HepG2 (cell line): ENCODE measurements around the gene HYAL2. TPM values are rescaled to one million over a fixed set of nuclear protein-coding genes. Genes with fewer than 3 reads are reported as not detected.
A peak's percentile ranks its signal among the peaks of the same experiment; 100 is the strongest.

ENCODE experiments used
- ATAC-seq: fragments of 200-7000 bp; cut with Tn5 transposase; 3 replicates; pipeline ENCODE4 v1.9.1; 2020; ENCODE audit warnings: mild to moderate bottlenecking, moderate library complexity
- BruUV-seq: library from RNA; stranded (reverse); fragments of 400-500 nt; replicated peaks from 2 replicates; lab custom pipeline; 2021; lab: Mats Ljungman, UMichigan
- CTCF ChIA-PET: fragments of 300-600 bp; formaldehyde crosslinking; extraction: SDS; loops from one replicate; lab custom pipeline; 2021; ENCODE audit warnings: low total read pairs, inconsistent platforms, low intra/inter-chr PET ratio; lab: Yijun Ruan, JAX
- POLR2A ChIA-PET: fragments of 350-600 bp; sonication (Branson Sonifier 250); formaldehyde crosslinking; loops from one replicate; lab custom pipeline; 2020; ENCODE audit warnings: antibody characterized with exemption, inconsistent platforms; lab: Yijun Ruan, JAX
- DNase-seq: peaks from one replicate; pipeline ENCODE4 v3.0.0-alpha.2; 2015; ENCODE audit warnings: low spot score
- FAIRE-seq: peaks from 3 replicates; lab custom pipeline; 2011; peaks lifted over from hg19 to GRCh38; lab: Jason Lieb, UNC
- H2AFZ ChIP-seq: one replicate; pipeline ENCODE4 v1.6.1; 2011; ENCODE audit warnings: low read length, inconsistent platforms
- H3K27ac ChIP-seq: fragments of 300-600 bp; 3 replicates; pipeline ENCODE4 v1.8.0; 2011; ENCODE audit warnings: mixed run types, mild to moderate bottlenecking, mixed read lengths, low read length, inconsistent platforms; ENCODE audit not compliant: insufficient read depth; ENCODE audit errors: extremely low read length
- H3K27me3 ChIP-seq, 2 experiments: fragments of 200-600 bp in 1 of 2; 2 replicates in 1 of 2; 3 replicates in 1 of 2; pipeline versions ENCODE4 v1.6.0 to v1.8.0; 2011; ENCODE audit warnings: low read length in 2 of 2, mild to moderate bottlenecking in 2 of 2, moderate library complexity in 2 of 2, inconsistent platforms in 1 of 2; ENCODE audit not compliant: insufficient read depth in 2 of 2, control insufficient read depth in 1 of 2
- H3K36me3 ChIP-seq, 2 experiments: fragments of 200-600 bp in 1 of 2; replicated peaks in 1 of 2; 2 replicates in 1 of 2; 3 replicates in 1 of 2; pipeline versions ENCODE4 v1.5.1 to v1.8.0; 2011; ENCODE audit warnings: low read length in 2 of 2, inconsistent platforms in 1 of 2; ENCODE audit not compliant: insufficient read depth in 2 of 2, control insufficient read depth in 1 of 2
- H3K4me1 ChIP-seq: 2 replicates; pipeline ENCODE4 v1.5.1; 2012; ENCODE audit warnings: low read length, inconsistent platforms; ENCODE audit not compliant: insufficient read depth
- H3K4me2 ChIP-seq: 2 replicates; pipeline ENCODE4 v1.6.0; 2011; ENCODE audit warnings: low read depth, low read length, inconsistent platforms
- H3K4me3 ChIP-seq, 3 experiments: fragments of 200-600 bp in 1 of 3; sonication (generic), shearing (Covaris generic) in 1 of 3; replicated peaks in 1 of 3; 2 replicates each; pipeline ENCODE4 v1.5.1; 2011 to 2016; ENCODE audit warnings: low read length in 3 of 3, inconsistent platforms in 2 of 3, low read depth in 2 of 3, mild to moderate bottlenecking in 2 of 3, control low read depth in 1 of 3, mixed read lengths in 1 of 3; ENCODE audit not compliant: insufficient read depth in 1 of 3
- H3K79me2 ChIP-seq: one replicate; pipeline ENCODE4 v1.6.1; 2011; ENCODE audit warnings: low read length, inconsistent platforms; ENCODE audit not compliant: insufficient read depth
- H3K9ac ChIP-seq: 2 replicates; pipeline ENCODE4 v1.6.0; 2011; ENCODE audit warnings: mild to moderate bottlenecking, low read depth, low read length, inconsistent platforms; ENCODE audit not compliant: insufficient read depth
- H3K9me3 ChIP-seq: 2 replicates; pipeline ENCODE4 v1.5.1; 2012; ENCODE audit warnings: mild to moderate bottlenecking, low read length
- H4K20me1 ChIP-seq: 2 replicates; pipeline ENCODE4 v1.6.0; 2011; ENCODE audit warnings: inconsistent platforms, mild to moderate bottlenecking, low read length, moderate library complexity; ENCODE audit not compliant: insufficient read depth
- AHDC1 ChIP-seq: sonication (generic); formaldehyde crosslinking; IDR thresholded peaks from 2 replicates; pipeline ENCODE4 v1.5.1; 2020; ENCODE audit warnings: mild to moderate bottlenecking, missing genetic modification reagents, borderline replicate concordance
- HNRNPK ChIP-seq: fragments of 200-400 bp; formaldehyde crosslinking; IDR thresholded peaks from 2 replicates; pipeline ENCODE4 v1.6.1; 2018; ENCODE audit warnings: low read length, low read depth, moderate library complexity, mild to moderate bottlenecking; ENCODE audit not compliant: poor library complexity, severe bottlenecking
- HOXA5 ChIP-seq: sonication (generic); formaldehyde crosslinking; IDR thresholded peaks from 2 replicates; pipeline ENCODE4 v1.4.0; 2020; ENCODE audit warnings: missing genetic modification reagents
- MED1 ChIP-seq: sonication (generic); formaldehyde crosslinking; IDR thresholded peaks from 2 replicates; pipeline ENCODE4 v1.4.0; 2020; ENCODE audit warnings: missing genetic modification reagents
- NKX3-1 ChIP-seq: sonication (generic); formaldehyde crosslinking; IDR thresholded peaks from 2 replicates; pipeline ENCODE4 v1.5.0; 2020; ENCODE audit warnings: missing genetic modification reagents
- SAFB2 ChIP-seq: sonication (generic); formaldehyde crosslinking; IDR thresholded peaks from 2 replicates; pipeline ENCODE4 v1.5.1; 2020; ENCODE audit warnings: missing genetic modification reagents, low read depth, mild to moderate bottlenecking, borderline replicate concordance
- SP4 ChIP-seq: sonication (generic); formaldehyde crosslinking; IDR thresholded peaks from 2 replicates; pipeline ENCODE4 v1.8.1; 2023; ENCODE audit warnings: mild to moderate bottlenecking, missing genetic modification reagents
- TRIM24 ChIP-seq: sonication (generic); formaldehyde crosslinking; IDR thresholded peaks from 2 replicates; pipeline ENCODE4 v1.8.0; 2022; ENCODE audit warnings: mild to moderate bottlenecking, missing genetic modification reagents
- ZBTB33 ChIP-seq: sonication (generic); formaldehyde crosslinking; IDR thresholded peaks from 2 replicates; pipeline ENCODE4 v1.4.0; 2020; ENCODE audit warnings: missing genetic modification reagents
- ZFP36L1 ChIP-seq: sonication (generic); formaldehyde crosslinking; IDR thresholded peaks from 2 replicates; pipeline ENCODE4 v1.8.0; 2022; ENCODE audit warnings: mild to moderate bottlenecking, missing genetic modification reagents, moderate library complexity
- WGBS: methylation state at CpG from one replicate; pipeline ENCODE4 v1.1.6; 2017; ENCODE audit warnings: low lambda C conversion rate; 5-methylcytosine and 5-hydroxymethylcytosine counted together
- in situ Hi-C: cut with HindIII; loops from 2 replicates; pipeline ENCODE4 v1.10.0; 2017; ENCODE audit warnings: low pct_unique_long_range_greater_than_20kb; ENCODE audit not compliant: extremely low pct_ligation_motif_present
- intact Hi-C: fragments of 100-400 bp; cut with micrococcal nuclease; formaldehyde crosslinking; loops from one replicate; pipeline ENCODE4 v1.10.0; 2022; ENCODE audit not compliant: unreplicated experiment
- polyA plus RNA-seq, 8 experiments: library from polyadenylated mRNA; depleted of rRNA in 3 of 8; stranded (reverse) in 7 of 8; unstranded in 1 of 8; fragments of >200 nt; fragmentation: Illumina TruSeq in 4 of 8; extraction: Trizol in 4 of 8; gene quantifications; 2 replicates each; pipeline versions ENCODE4 v1.2.1 to v1.2.3, GENCODE V29; 2011 to 2016; ENCODE audit warnings: low read depth in 4 of 8, missing spikeins in 1 of 8, mixed read lengths in 1 of 8; ENCODE audit not compliant: insufficient read depth in 1 of 8
- total RNA-seq, 5 experiments: library from RNA; depleted of rRNA; stranded (reverse); fragments of >200 nt; fragmentation: Illumina TruSeq; extraction: Trizol; gene quantifications; 2 replicates each; pipeline ENCODE4 v1.2.3, GENCODE V29; 2016; ENCODE audit warnings: low read depth in 1 of 5

HYAL2 gene
- total and polyA plus RNA-seq, 2 of the 13 experiments (the other 11 are each of a cell fraction or from before 2014, with no cell fraction given), result 76.2 to 102 TPM

- no TSS peak for BruUV-seq
- no peak overlapping the region for H3K4me3 ChIP-seq
- H3K4me1 ChIP-seq, result peaks cover 6% of the 10 kb centered on the region
- H3K9me3 ChIP-seq, result no peaks in the 10 kb centered on the region
- peaks cover 15 to 57% of the 10 kb centered on the region in 2 experiments; a peak in 4 of 5 replicates for H3K27me3 ChIP-seq
- TF ChIP-seq NKX3-1 (CRISPR knock-in tag), result no peak
- TF ChIP-seq HNRNPK, result peak; percentile 28
- TF ChIP-seq SP4, result no peak
- TF ChIP-seq ZBTB33 (CRISPR knock-in tag), result peak; percentile 34; the same call in 1 of the 2 replicates
- TF ChIP-seq MED1 (CRISPR knock-in tag), result no peak
- no peak for TF ChIP-seq TRIM24 (CRISPR knock-in tag)
- TF ChIP-seq, all 625 proteins: peak for 2
- Histone ChIP-seq H3K36me3 (no peaks in the 10 kb centered on the region), H2AFZ (no peak overlapping the region), H3K27ac (no peak overlapping the region), H4K20me1 (no peaks in the 10 kb centered on the region), H3K4me2 (no peak overlapping the region), H3K9ac (no peak overlapping the region), H3K79me2 (no peaks in the 10 kb centered on the region)
- POLR2A ChIA-PET, result no interaction called here
- no peak for FAIRE-seq
- ATAC-seq, result no peak
- CTCF ChIA-PET, result no interaction called here
- 78% methylated on average over 47 of the region's 48 CpGs for WGBS
- in situ Hi-C loops, result no loop called here
- intact Hi-C loops, result no loop called here
- no peak for DNase-seq
Observed at GRCh38 chr3:50364573-50365079, 42.1 kb upstream of the HYAL2 start.

- intact Hi-C loops, result no loop called here
- FAIRE-seq (no peak), DNase-seq (no peak), ATAC-seq (peak; percentile 13)
- BruUV-seq, result no TSS peak
- ChIA-PET POLR2A (interaction anchor here (1.0 to 1.2 kb wide), 2 partner anchors 9 to 23 kb away, joined by 3 to 10 read pairs; partner anchors contain the start of genes CYB561D2 and NPRL2), CTCF (no interaction called here)
- in situ Hi-C loops, result no loop called here
- Histone ChIP-seq H3K4me2 (peak overlapping the region; percentile 94), H3K36me3 (peaks cover 6 to 14% of the 10 kb centered on the region in 2 experiments; a peak in 4 of 5 replicates), H3K4me3 (peak overlapping the region; percentile 10 to 88 (median 35)), H3K27me3 (peaks cover 3 to 15% of the 10 kb centered on the region in 2 experiments; a peak in 2 of 5 replicates), H3K27ac (no peak overlapping the region), H3K9me3 (no peaks in the 10 kb centered on the region), H2AFZ (peak overlapping the region; percentile 67), H3K79me2 (peaks cover 39% of the 10 kb centered on the region), H3K4me1 (peaks cover 37% of the 10 kb centered on the region), H4K20me1 (peaks cover 25% of the 10 kb centered on the region), H3K9ac (no peak overlapping the region)
- WGBS, result 0% methylated on average over 1 of the region's 8 CpGs
- TF ChIP-seq ZFP36L1, result 0 out of 2 replicates have a peak, but pooled peaks have one; percentile 10
- TF ChIP-seq HOXA5 (CRISPR knock-in tag), result no peak
- TF ChIP-seq AHDC1, result 0 out of 2 replicates have a peak, but pooled peaks have one; percentile 25
- TF ChIP-seq SAFB2, result 0 out of 2 replicates have a peak, but pooled peaks have one; percentile 17
Observed at GRCh38 chr3:50359760-50360110, 37.2 kb upstream of the HYAL2 start.
